Thyroid gland (tissue), 4 donors: ENCODE data around the gene C10orf105.

Experiments used
- POLR2A ChIP-seq, 2 donors: fragments of 450-650 bp; IDR thresholded peaks; one replicate each; pipeline ENCODE4 v1.6.1; 2017; ENCODE audit warnings: antibody characterized with exemption in 2 of 2, mild to moderate bottlenecking in 2 of 2, moderate library complexity in 1 of 2
- TF ChIP-seq, protein P1 (sequence below), 6 experiments: fragments of 200-600 bp in 3 of 6; fragments of 450-650 bp in 3 of 6; sonication (generic) in 3 of 6; IDR thresholded peaks; one replicate each; pipeline ENCODE4 v1.5.1; 2016 to 2019; ENCODE audit warnings: antibody characterized with exemption in 6 of 6, mild to moderate bottlenecking in 2 of 6, inconsistent platforms in 1 of 6, moderate library complexity in 1 of 6

DNA sequence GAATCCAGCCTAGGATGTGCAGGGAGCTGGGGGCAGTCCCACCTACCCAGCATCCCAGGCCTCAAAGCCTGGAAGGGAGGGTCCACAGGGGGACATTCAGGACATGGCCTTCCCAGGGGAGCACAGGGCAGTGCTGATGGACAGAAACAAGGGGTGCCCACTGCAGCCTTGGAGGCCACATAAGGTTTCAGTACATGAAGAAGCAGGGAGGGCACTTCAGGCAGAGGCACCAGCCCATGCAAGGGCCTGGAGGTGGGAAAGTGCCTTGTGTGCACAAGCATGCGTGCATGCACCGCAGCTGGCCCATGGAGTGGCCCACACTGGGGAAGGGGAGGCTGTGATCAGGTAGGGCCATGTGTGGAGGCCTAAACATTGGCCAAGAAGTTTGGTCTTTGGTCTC lies 9.1 kb downstream of the C10orf105 start:
- TF ChIP-seq, protein P1, sequence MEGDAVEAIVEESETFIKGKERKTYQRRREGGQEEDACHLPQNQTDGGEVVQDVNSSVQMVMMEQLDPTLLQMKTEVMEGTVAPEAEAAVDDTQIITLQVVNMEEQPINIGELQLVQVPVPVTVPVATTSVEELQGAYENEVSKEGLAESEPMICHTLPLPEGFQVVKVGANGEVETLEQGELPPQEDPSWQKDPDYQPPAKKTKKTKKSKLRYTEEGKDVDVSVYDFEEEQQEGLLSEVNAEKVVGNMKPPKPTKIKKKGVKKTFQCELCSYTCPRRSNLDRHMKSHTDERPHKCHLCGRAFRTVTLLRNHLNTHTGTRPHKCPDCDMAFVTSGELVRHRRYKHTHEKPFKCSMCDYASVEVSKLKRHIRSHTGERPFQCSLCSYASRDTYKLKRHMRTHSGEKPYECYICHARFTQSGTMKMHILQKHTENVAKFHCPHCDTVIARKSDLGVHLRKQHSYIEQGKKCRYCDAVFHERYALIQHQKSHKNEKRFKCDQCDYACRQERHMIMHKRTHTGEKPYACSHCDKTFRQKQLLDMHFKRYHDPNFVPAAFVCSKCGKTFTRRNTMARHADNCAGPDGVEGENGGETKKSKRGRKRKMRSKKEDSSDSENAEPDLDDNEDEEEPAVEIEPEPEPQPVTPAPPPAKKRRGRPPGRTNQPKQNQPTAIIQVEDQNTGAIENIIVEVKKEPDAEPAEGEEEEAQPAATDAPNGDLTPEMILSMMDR (IDR thresholded peaks at IDR 0.05): no peak
- no peak for TF ChIP-seq POLR2A (IDR thresholded peaks at IDR 0.05)
